HG02610 (cell line): Measurements from ENCODE around the gene POGK.
"Not testable (repeated sequence)": the region's sequence is repeated elsewhere in the genome, so short reads cannot be mapped to it uniquely, and the experiment has no call there.

Experiments used
- ATAC-seq: cut with Tn5 transposase; IDR thresholded peaks from one replicate; pipeline ENCODE4 v1.9.1; 2021; ENCODE audit warnings: mild to moderate bottlenecking, moderate library complexity; ENCODE audit not compliant: unreplicated experiment

POGK gene

GRCh38 chr1:166838766-166839599, at the start of gene POGK:
Gene POGK, plus strand, starts transcription at chr1:166839475. Its CDS starts 1,482 bp downstream, at chr1:166840957.
- ATAC-seq = peak; percentile 98

- ATAC-seq = no peak
Measured at GRCh38 chr1:166796620-166797236, 42.5 kb upstream of the POGK start.

GRCh38 chr1:166808952-166809351, 30.3 kb upstream of the POGK start:
- ATAC-seq = no peak

GRCh38 chr1:166811691-166812090, 27.6 kb upstream of the POGK start:
- ATAC-seq = no peak

GRCh38 chr1:166813508-166814223, 25.6 kb upstream of the POGK start:
- no peak for ATAC-seq

DNA sequence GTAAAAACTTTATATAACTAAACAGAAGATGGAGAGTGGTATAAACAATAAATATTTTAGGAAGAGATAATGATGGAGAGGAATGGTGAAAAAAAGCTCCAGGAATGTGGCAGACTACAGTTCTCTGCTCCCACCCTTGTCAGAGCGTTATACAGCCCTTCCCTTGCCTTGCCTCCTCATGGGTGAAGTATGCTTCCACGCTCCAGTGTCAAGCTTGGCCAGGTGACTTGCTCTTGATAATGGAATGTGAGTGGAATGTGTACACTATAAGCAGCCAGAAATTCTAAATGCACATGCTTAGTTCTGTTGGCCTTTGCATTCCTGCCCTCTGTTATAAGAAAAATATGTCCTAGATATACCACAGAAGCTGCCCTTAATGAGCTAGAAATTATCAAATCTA, 24.7 kb upstream of the POGK start:
- no peak for ATAC-seq

GRCh38 chr1:166819974-166820373, 19.3 kb upstream of the POGK start:
- no peak for ATAC-seq

DNA sequence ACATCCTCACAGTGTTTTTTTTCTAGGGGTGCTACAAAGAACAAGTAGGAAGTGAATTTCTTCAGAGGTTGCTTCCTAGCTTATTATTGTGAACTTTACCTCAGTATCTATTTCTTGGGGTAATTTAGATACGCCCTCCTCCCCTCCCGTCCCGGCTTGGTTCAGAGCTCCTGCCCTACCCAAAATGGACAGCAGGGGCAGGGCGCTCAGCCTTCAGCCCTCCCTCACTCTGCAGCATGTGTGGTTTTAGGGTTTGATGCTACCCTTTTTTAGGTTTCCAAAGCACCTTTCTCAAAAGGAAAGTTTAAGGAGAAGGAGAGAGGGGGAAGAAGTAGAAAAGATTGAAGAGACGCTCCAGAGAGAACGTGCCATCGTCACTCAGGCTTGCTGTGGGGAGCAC, 16.9 kb upstream of the POGK start:
- no peak for ATAC-seq

DNA sequence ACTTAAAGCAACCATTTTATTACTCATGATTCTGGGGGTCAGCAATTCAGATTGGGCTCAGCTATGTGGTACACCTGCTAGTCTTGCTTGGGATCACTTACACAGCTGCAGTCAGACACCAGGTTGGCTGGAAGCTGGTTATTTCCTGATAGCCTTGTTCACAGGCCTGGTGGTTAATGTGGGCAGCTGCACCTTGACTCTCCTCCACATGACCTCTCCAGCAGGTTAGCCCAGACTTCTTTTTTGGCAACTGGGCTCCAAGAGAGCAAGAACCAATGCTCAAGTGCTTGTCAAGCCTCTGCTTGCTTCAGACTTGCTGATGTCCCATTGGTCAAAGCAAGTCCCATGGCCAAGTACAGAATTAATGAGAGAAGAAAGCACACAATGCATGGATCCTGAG, 11.8 kb upstream of the POGK start:
- no peak for ATAC-seq

DNA sequence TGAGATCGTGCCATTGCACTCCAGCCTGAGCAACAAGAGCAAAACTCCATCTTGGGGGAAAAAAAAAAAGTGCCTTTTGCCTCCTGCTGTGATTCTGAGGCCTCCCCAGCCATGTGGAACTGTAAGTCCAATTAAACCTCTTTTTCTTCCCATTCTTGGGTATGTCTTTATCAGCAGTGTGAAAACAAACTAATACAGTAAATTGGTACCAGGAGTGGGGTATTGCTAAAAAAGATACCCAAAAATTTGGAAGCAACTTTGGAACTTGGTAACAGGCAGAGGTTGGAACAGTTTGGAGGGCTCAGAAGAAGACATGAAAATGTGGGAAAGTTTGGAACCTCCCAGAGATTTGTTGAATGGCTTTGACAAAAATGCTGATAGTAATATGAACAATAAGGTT, 9.5 kb upstream of the POGK start:
- ATAC-seq = not testable (repeated sequence)

DNA sequence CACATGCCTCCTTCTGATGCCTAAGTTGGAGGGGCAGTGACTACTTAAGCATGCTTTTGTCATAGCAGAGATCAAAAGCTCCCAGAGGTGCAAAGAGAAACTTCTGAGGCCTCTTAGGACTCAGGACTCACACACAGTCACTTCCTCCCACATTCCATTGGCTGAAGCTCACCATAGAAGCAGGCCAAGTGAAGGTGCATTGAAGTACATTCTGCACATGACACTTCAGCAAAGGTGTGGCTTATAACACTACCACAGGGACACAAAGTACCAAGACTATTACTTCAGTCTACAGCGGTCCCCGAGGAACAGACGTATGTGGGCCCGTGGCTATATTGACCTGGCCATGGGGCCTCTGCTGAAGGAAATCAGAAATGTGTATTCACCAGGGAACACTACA, 2.5 kb upstream of the POGK start:
- no peak for ATAC-seq

GRCh38 chr1:166839600-166840308, 479 bp downstream of the POGK start:
- ATAC-seq = peak; percentile 32

- no peak for ATAC-seq
Measured at GRCh38 chr1:166840309-166841274, 1.3 kb downstream of the POGK start.

DNA sequence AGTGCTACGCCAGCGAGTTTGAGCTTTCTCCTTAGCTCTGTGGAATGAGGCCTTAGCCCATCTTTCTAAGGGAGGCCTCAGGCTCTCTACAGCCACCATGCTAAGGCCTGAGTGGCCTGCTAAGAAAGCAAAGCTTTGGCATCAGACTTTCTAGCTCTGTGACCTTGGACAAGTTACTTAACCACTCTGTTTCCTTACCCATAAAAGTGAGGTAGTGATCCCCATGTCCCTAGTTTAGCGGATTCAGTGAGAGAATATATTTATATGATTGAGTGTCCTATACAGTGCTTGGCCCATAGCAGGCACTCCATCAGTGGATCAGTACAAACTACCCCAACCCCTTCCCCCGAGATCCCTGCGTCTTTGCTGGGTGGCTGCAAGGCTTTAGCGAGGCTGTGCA, 4.0 kb downstream of the POGK start:
- no peak for ATAC-seq

GRCh38 chr1:166843769-166844596, 4.7 kb downstream of the POGK start:
- ATAC-seq = no peak

DNA sequence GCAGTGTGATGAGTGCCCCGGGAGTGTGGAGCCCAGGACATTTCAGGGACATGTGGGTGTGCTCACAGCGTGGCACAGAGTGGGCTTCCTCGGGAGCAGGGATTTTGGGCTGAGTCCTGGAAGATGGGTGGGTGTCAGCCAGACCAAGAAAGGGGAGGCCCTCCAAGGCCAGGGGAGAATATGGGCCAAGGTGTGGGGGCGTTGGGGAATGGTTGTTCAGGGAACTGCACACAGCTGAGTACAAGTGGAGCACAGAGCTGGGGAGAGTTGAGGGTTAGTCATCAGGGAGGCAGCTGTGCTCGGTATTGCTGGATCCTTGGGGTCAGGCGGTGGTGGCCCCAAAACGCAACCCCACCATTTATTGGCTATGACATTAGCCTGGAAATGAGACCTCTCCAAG, 5.5 kb downstream of the POGK start:
- ATAC-seq = no peak

- ATAC-seq = no peak
Measured at GRCh38 chr1:166848193-166848592, 8.9 kb downstream of the POGK start.

GRCh38 chr1:166849135-166849534, 9.9 kb downstream of the POGK start:
- no peak for ATAC-seq

GRCh38 chr1:166852918-166853317, 13.6 kb downstream of the POGK start:
- ATAC-seq = no peak
